MCF 10A (cell line): Measurements from ENCODE around the gene CCNY. TPM values are rescaled to one million over a fixed set of nuclear protein-coding genes. Genes with fewer than 3 reads are reported as not detected.

Source experiments
- BruUV-seq: library from RNA; stranded (reverse); fragments of 400-500 nt; replicated peaks from 2 replicates; lab custom pipeline; 2021; lab: Mats Ljungman, UMichigan
- CTCF ChIA-PET: fragments of 300-600 bp; sonication (Branson Sonifier 250); formaldehyde crosslinking; extraction: SDS; loops from one replicate; lab custom pipeline; 2021; ENCODE audit warnings: antibody characterized with exemption, inconsistent platforms; lab: Yijun Ruan, JAX
- POLR2A ChIA-PET: fragments of 300-600, 350-650 bp; sonication (Branson Sonifier 250); formaldehyde crosslinking; extraction: SDS; loops from one replicate; lab custom pipeline; 2020; ENCODE audit warnings: antibody characterized with exemption, inconsistent platforms; lab: Yijun Ruan, JAX
- DNase-seq: peaks from one replicate; pipeline ENCODE4 v3.0.0-alpha.2; 2018; ENCODE audit not compliant: unreplicated experiment
- H3K27ac Mint-ChIP-seq: one replicate; pipeline ENCODE4 v1.8.0; 2022; ENCODE audit warnings: mild to moderate bottlenecking, low read depth, mixed read lengths; ENCODE audit not compliant: unreplicated experiment
- H3K27me3 Mint-ChIP-seq: one replicate; pipeline ENCODE4 v1.8.0; 2022; ENCODE audit warnings: mixed read lengths; ENCODE audit not compliant: insufficient read depth, unreplicated experiment
- H3K36me3 Mint-ChIP-seq: one replicate; pipeline ENCODE4 v1.8.0; 2022; ENCODE audit warnings: mild to moderate bottlenecking, moderate library complexity, mixed read lengths; ENCODE audit not compliant: insufficient read depth, unreplicated experiment
- H3K4me1 Mint-ChIP-seq: one replicate; pipeline ENCODE4 v1.8.0; 2022; ENCODE audit warnings: mixed read lengths; ENCODE audit not compliant: insufficient read depth, unreplicated experiment
- H3K4me3 Mint-ChIP-seq: one replicate; pipeline ENCODE4 v1.8.0; 2022; ENCODE audit warnings: mild to moderate bottlenecking, moderate library complexity, mixed read lengths; ENCODE audit not compliant: unreplicated experiment
- H3K9me3 Mint-ChIP-seq: one replicate; pipeline ENCODE4 v1.8.0; 2022; ENCODE audit warnings: mixed read lengths; ENCODE audit not compliant: unreplicated experiment
- intact Hi-C: fragments of 100-400 bp; cut with micrococcal nuclease; formaldehyde crosslinking; loops from 2 replicates; pipeline ENCODE4 v1.14.1; 2022
- total RNA-seq: library from RNA; stranded (reverse); gene quantifications from 2 replicates; pipeline ENCODE4 v1.2.3, GENCODE V29; 2022
- TF ChIP-seq, protein P1 (sequence below): fragments of 200-600 bp; IDR thresholded peaks from one replicate; pipeline ENCODE4 v1.8.0; 2022; ENCODE audit warnings: antibody characterized with exemption, mild to moderate bottlenecking; ENCODE audit not compliant: unreplicated experiment

CCNY gene
- total RNA-seq, 1 experiment from 2014 or later: 68.9 TPM

DNA sequence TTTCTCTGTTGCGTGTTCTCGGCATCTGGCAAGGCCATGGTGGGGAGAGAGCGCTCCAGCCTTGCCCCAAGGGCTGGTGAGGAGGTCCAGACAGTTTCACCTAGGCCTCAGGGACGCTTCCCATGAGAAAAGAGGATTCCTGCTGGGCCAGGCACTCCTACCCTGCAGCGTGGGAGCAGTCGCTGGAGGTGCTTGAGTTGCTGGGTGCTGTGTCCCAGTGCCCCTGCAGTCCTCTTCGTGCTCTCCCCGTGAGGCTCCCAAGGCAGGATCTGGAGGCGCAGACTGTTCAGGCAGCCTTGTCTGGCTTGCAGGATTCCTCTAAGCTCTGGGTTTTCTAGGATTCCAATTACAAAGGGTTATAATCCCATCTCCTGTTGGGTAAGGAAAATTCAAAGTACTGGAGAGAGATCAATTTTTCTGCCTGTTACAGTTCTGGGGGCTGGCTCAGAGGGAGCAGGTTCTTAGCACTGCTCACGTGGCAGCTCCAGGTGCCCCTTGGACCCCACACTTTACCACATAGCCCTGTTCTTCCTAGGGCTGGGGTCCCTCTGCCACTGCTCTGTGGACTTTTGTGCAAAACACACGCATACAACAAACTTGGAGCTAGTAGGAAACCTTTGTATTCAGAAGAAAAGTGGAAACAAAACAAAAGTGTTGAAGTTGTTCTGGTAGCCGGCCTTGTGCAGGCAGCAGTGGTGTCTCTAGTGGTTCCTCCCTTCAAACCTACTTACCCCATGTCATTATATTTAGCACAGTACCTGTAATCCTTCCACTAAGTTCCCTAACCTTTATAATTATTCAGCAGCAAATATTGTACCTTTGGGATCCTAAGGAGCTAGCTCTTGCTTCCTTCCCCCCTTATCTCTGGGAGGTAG lies 60.5 kb downstream of the CCNY start:
- Mint-ChIP-seq H3K36me3 (no peaks in the 10 kb centered on the region), H3K27me3 (no peaks in the 10 kb centered on the region), H3K4me3 (no peak overlapping the region), H3K9me3 (peaks cover 3% of the 10 kb centered on the region), H3K4me1 (peaks cover 21% of the 10 kb centered on the region), H3K27ac (no peak overlapping the region)
- no peak for DNase-seq
- POLR2A ChIA-PET: no interaction called here
- no TSS peak for BruUV-seq
- intact Hi-C loops: no loop called here
- TF ChIP-seq, protein P1, sequence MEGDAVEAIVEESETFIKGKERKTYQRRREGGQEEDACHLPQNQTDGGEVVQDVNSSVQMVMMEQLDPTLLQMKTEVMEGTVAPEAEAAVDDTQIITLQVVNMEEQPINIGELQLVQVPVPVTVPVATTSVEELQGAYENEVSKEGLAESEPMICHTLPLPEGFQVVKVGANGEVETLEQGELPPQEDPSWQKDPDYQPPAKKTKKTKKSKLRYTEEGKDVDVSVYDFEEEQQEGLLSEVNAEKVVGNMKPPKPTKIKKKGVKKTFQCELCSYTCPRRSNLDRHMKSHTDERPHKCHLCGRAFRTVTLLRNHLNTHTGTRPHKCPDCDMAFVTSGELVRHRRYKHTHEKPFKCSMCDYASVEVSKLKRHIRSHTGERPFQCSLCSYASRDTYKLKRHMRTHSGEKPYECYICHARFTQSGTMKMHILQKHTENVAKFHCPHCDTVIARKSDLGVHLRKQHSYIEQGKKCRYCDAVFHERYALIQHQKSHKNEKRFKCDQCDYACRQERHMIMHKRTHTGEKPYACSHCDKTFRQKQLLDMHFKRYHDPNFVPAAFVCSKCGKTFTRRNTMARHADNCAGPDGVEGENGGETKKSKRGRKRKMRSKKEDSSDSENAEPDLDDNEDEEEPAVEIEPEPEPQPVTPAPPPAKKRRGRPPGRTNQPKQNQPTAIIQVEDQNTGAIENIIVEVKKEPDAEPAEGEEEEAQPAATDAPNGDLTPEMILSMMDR: no peak
- CTCF ChIA-PET: interaction anchor here (1.0 kb wide), 1 partner anchor 14 kb away, joined by 3 read pairs; no protein-coding TSS in a partner anchor

DNA sequence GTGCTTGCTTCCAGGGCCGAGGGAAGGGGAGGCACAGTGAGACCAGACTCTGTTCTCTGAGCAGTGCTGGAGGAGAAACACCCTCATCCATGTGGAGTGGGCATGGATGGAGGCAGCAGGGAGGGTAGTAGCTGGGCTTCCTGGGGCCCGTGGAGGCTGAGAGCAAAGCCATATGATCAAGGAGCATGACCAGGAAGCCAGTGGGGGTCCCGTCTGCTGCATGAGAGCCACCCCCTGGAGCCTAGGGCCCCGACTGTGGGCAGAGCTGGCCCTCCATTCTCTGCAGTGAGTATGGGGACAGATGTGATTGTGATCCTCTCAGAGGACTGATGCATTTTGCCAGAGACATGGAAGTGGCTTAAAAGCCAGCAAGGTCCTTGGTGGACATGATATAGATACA lies 61.6 kb downstream of the CCNY start:
- intact Hi-C loops: no loop called here
- H3K27ac Mint-ChIP-seq: no peak overlapping the region

DNA sequence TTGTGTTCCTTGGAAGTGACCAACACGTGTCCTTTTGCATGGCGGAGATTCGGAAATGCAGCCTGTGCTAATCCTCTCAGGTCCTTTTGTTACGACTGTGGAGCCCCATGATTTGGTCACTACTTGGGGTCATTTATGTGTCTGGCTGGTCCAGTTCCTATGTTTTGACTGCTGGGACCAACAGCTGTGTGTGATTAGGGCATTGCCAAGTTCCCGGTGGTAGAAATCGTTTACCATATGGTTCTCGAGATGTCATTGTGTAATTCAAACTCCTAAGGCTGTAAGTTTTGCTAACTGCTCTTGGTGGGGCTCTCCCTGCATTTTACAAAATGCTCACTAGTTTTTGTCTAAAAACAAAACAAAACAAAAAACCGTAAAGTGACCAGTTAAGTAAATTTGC lies 62.0 kb downstream of the CCNY start:
- H3K9me3 Mint-ChIP-seq: no peaks in the 10 kb centered on the region
- POLR2A ChIA-PET: interaction anchor here (0.9 kb wide), 1 partner anchor 50 kb away, joined by 3 read pairs; no protein-coding TSS in a partner anchor
- CTCF ChIA-PET: no interaction called here
- no peak overlapping the region for H3K4me3 Mint-ChIP-seq
- no peaks in the 10 kb centered on the region for H3K36me3 Mint-ChIP-seq
- BruUV-seq: no TSS peak
- no peak for DNase-seq
- H3K27me3 Mint-ChIP-seq: no peaks in the 10 kb centered on the region
- H3K27ac Mint-ChIP-seq: no peak overlapping the region
- TF ChIP-seq, protein P1: no peak
- intact Hi-C loops: no loop called here
- peaks cover 14% of the 10 kb centered on the region for H3K4me1 Mint-ChIP-seq

More for the DNA sequence above, 61.6 kb downstream of the CCNY start:
- POLR2A ChIA-PET: no interaction called here
- BruUV-seq: no TSS peak
- no peak for DNase-seq
- Mint-ChIP-seq H3K4me1 (peaks cover 17% of the 10 kb centered on the region), H3K27me3 (no peaks in the 10 kb centered on the region), H3K9me3 (no peaks in the 10 kb centered on the region), H3K4me3 (no peak overlapping the region), H3K36me3 (no peaks in the 10 kb centered on the region)
- CTCF ChIA-PET: no interaction called here
- TF ChIP-seq, protein P1: no peak

DNA sequence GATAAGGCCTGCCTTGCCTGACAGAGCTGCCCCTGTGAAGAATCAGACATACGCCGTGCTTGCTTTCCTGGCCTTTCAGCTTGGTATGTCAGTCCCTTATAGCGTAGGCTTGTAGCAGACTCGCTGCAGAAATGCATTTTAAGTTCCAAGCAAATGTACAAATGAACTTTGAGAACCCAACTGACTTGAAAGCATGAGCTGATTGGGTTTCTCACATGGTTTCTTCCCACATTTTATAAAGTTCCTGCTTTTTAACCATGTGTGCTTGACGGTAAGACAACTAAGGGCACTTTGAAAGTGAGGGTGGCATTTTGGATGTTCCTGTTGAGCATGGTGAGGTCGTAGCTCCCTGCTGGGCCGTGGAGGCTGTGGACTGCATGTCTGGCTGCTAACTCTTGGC lies 62.6 kb downstream of the CCNY start:
- POLR2A ChIA-PET: interaction anchor here (0.9 kb wide), 1 partner anchor 49 kb away, joined by 3 read pairs; no protein-coding TSS in a partner anchor
- Mint-ChIP-seq H3K27me3 (no peaks in the 10 kb centered on the region), H3K9me3 (no peaks in the 10 kb centered on the region), H3K27ac (no peak overlapping the region), H3K4me3 (no peak overlapping the region), H3K4me1 (peaks cover 14% of the 10 kb centered on the region), H3K36me3 (no peaks in the 10 kb centered on the region)
- no peak for DNase-seq
- TF ChIP-seq, protein P1: no peak
- intact Hi-C loops: no loop called here
- CTCF ChIA-PET: no interaction called here
- no TSS peak for BruUV-seq
